OCI-LY1 (cell line): ENCODE data around the gene SLC2A10.

ENCODE experiments used
- H2AFZ ChIP-seq: fragments of 200-600 bp; sonication (generic), shearing (Covaris generic); 2 replicates; pipeline ENCODE4 v1.6.0; 2014; ENCODE audit warnings: antibody characterized with exemption, mild to moderate bottlenecking, low read length
- H3F3A ChIP-seq: fragments of 200-600 bp; sonication (generic), shearing (Covaris generic); 2 replicates; pipeline ENCODE4 v1.6.0; 2014; ENCODE audit warnings: mild to moderate bottlenecking, antibody characterized with exemption, low read length, moderate library complexity; ENCODE audit not compliant: insufficient read depth
- H3K27ac ChIP-seq: fragments of 200-600 bp; sonication (generic); 2 replicates; pipeline ENCODE4 v1.5.1; 2014; ENCODE audit warnings: low read length, mixed run types, mild to moderate bottlenecking, low read depth; ENCODE audit not compliant: poor library complexity, severe bottlenecking
- H3K27me3 ChIP-seq: fragments of 200-600 bp; sonication (generic); 2 replicates; pipeline ENCODE4 v1.6.0; 2014; ENCODE audit warnings: antibody characterized with exemption, mild to moderate bottlenecking, low read length, moderate library complexity; ENCODE audit not compliant: insufficient read depth
- H3K36me3 ChIP-seq: fragments of 200-600 bp; sonication (generic); 2 replicates; pipeline ENCODE4 v1.6.1; 2014; ENCODE audit warnings: mild to moderate bottlenecking, antibody characterized with exemption, low read length, moderate library complexity, mixed read lengths; ENCODE audit not compliant: insufficient read depth
- H3K4me1 ChIP-seq: fragments of 200-600 bp; sonication (generic); 2 replicates; pipeline ENCODE4 v1.5.1; 2014; ENCODE audit warnings: mild to moderate bottlenecking, low read length, moderate library complexity; ENCODE audit not compliant: insufficient read depth, severe bottlenecking
- H3K4me2 ChIP-seq: fragments of 200-600 bp; sonication (generic), shearing (Covaris generic); 2 replicates; pipeline ENCODE4 v1.6.1; 2014; ENCODE audit warnings: low read length
- H3K4me3 ChIP-seq: fragments of 200-600 bp; sonication (generic); 2 replicates; pipeline ENCODE4 v1.5.1; 2014; ENCODE audit warnings: low read length, low read depth, mild to moderate bottlenecking, mixed read lengths; ENCODE audit not compliant: poor library complexity, severe bottlenecking
- H3K79me2 ChIP-seq: fragments of 200-600 bp; shearing (Covaris generic); 2 replicates; pipeline ENCODE4 v1.6.1; 2016; ENCODE audit warnings: mixed run types, low read length, mixed read lengths; ENCODE audit not compliant: insufficient read depth
- H3K9ac ChIP-seq: fragments of 200-600 bp; sonication (generic), shearing (Covaris generic); 2 replicates; pipeline ENCODE4 v1.6.1; 2014; ENCODE audit warnings: mild to moderate bottlenecking, low read length, mixed read lengths
- H3K9me2 ChIP-seq: fragments of 200-600 bp; sonication (generic), shearing (Covaris generic); 2 replicates; pipeline ENCODE4 v1.6.1; 2014; ENCODE audit warnings: low read depth, mild to moderate bottlenecking, low read length, mixed read lengths
- H3K9me3 ChIP-seq: fragments of 200-600 bp; shearing (Covaris generic); 2 replicates; pipeline ENCODE4 v1.6.1; 2014; ENCODE audit warnings: low read length, mixed read lengths
- H4K20me1 ChIP-seq: fragments of 200-600 bp; sonication (generic), shearing (Covaris generic); 2 replicates; pipeline ENCODE4 v1.6.0; 2016; ENCODE audit warnings: mild to moderate bottlenecking, low read length; ENCODE audit not compliant: insufficient read depth
- CTCF ChIP-seq: fragments of 200-600 bp; sonication (generic), shearing (Covaris generic); IDR thresholded peaks from 2 replicates; pipeline ENCODE4 v1.5.1; 2017; ENCODE audit warnings: mild to moderate bottlenecking, antibody characterized with exemption, low read length, moderate library complexity, mixed read lengths
- EZH2 ChIP-seq: fragments of 200-600 bp; sonication (generic), shearing (Covaris generic); IDR thresholded peaks from 2 replicates; pipeline ENCODE4 v1.8.0; 2017; ENCODE audit warnings: borderline replicate concordance, mixed run types, mild to moderate bottlenecking, antibody characterized with exemption, low read length, moderate library complexity, mixed read lengths

The SLC2A10 gene

GRCh38 chr20:46775806-46776205 is 66.4 kb downstream of the SLC2A10 start:
- Histone ChIP-seq H3K4me1 (no peaks in the 10 kb centered on the region), H3F3A (no peaks in the 10 kb centered on the region), H3K27ac (no peak overlapping the region), H3K4me3 (no peak overlapping the region), H4K20me1 (no peaks in the 10 kb centered on the region), H3K4me2 (no peak overlapping the region), H2AFZ (no peak overlapping the region), H3K27me3 (no peaks in the 10 kb centered on the region), H3K36me3 (no peaks in the 10 kb centered on the region), H3K9ac (no peak overlapping the region), H3K9me2 (no peaks in the 10 kb centered on the region), H3K9me3 (no peaks in the 10 kb centered on the region), H3K79me2 (no peaks in the 10 kb centered on the region)
- TF ChIP-seq EZH2 = no peak
- no peak for TF ChIP-seq CTCF

- no peak overlapping the region for H3K4me3 ChIP-seq
- TF ChIP-seq EZH2 (no peak), CTCF (no peak)
- no peaks in the 10 kb centered on the region for H3F3A ChIP-seq
- H3K9me2 ChIP-seq = no peaks in the 10 kb centered on the region
- no peak overlapping the region for H3K9ac ChIP-seq
- no peaks in the 10 kb centered on the region for H3K36me3 ChIP-seq
- H3K9me3 ChIP-seq = no peaks in the 10 kb centered on the region
- no peaks in the 10 kb centered on the region for H3K79me2 ChIP-seq
- H4K20me1 ChIP-seq = no peaks in the 10 kb centered on the region
- H3K4me2 ChIP-seq = no peak overlapping the region
- no peaks in the 10 kb centered on the region for H3K27me3 ChIP-seq
- H3K4me1 ChIP-seq = no peaks in the 10 kb centered on the region
- H2AFZ ChIP-seq = no peak overlapping the region
- no peak overlapping the region for H3K27ac ChIP-seq
Observed at GRCh38 chr20:46777331-46777730, 67.9 kb downstream of the SLC2A10 start.

GRCh38 chr20:46779831-46780230 is 70.4 kb downstream of the SLC2A10 start:
- Histone ChIP-seq H3K36me3 (no peaks in the 10 kb centered on the region), H3K79me2 (no peaks in the 10 kb centered on the region), H3K27ac (no peak overlapping the region), H3K9ac (no peak overlapping the region), H3K9me3 (no peaks in the 10 kb centered on the region), H4K20me1 (no peaks in the 10 kb centered on the region), H3K4me2 (no peak overlapping the region), H3K9me2 (no peaks in the 10 kb centered on the region), H2AFZ (no peak overlapping the region), H3K27me3 (no peaks in the 10 kb centered on the region), H3K4me1 (no peaks in the 10 kb centered on the region), H3F3A (no peaks in the 10 kb centered on the region), H3K4me3 (no peak overlapping the region)
- TF ChIP-seq EZH2 (no peak), CTCF (no peak)
